ENCODE data around the gene RNF157.

- TF ChIP-seq CTCF (IDR thresholded peaks at IDR 0.05; ENCODE audit: low read length) (no peak), EZH2 (optimal IDR thresholded peaks at IDR 0.05; ENCODE audit: low read depth, low read length) (no peak), EZH2phosphoT487 (IDR thresholded peaks at IDR 0.05; ENCODE audit: low read length) (no peak)
Measured at GRCh38 chr17:76119409-76120371, 120.6 kb downstream of the RNF157 start.

Data from MM.1S (cell line).